Suprapubic skin (tissue), 4 donors: ENCODE data around the gene MYD88. TPM values are rescaled to one million over a fixed set of nuclear protein-coding genes. Genes with fewer than 3 reads are reported as not detected.

ENCODE experiments used
- DNase-seq, 2 donors: peaks; one replicate each; pipeline ENCODE4 v3.0.0-alpha.2; 2019; ENCODE audit warnings: low spot score in 2 of 2
- H3K27ac ChIP-seq: fragments of 200-600 bp; sonication (generic); one replicate; pipeline ENCODE4 v1.5.1; 2019
- H3K27me3 ChIP-seq: fragments of 200-600 bp; sonication (generic); one replicate; pipeline ENCODE4 v1.5.1; 2019
- H3K36me3 ChIP-seq: fragments of 200-600 bp; sonication (generic); one replicate; pipeline ENCODE4 v1.5.1; 2019
- H3K4me1 ChIP-seq: fragments of 200-600 bp; sonication (generic); one replicate; pipeline ENCODE4 v1.5.1; 2019
- H3K4me3 ChIP-seq: fragments of 200-600 bp; sonication (generic); one replicate; pipeline ENCODE4 v1.5.1; 2019; ENCODE audit warnings: mild to moderate bottlenecking
- H3K9me3 ChIP-seq: fragments of 200-600 bp; sonication (generic); one replicate; pipeline ENCODE4 v1.5.1; 2019
- EP300 ChIP-seq: sonication (generic); formaldehyde crosslinking; IDR thresholded peaks from one replicate; pipeline ENCODE4 v1.6.1; 2017; ENCODE audit warnings: antibody characterized with exemption
- POLR2A ChIP-seq, 2 donors: fragments of 450-650 bp; IDR thresholded peaks; one replicate each; pipeline ENCODE4 v1.6.1; 2017; ENCODE audit warnings: antibody characterized with exemption in 2 of 2, mild to moderate bottlenecking in 2 of 2, moderate library complexity in 2 of 2
- POLR2AphosphoS5 ChIP-seq, 3 donors: sonication (generic); formaldehyde crosslinking; IDR thresholded peaks; one replicate each; pipeline ENCODE4 v1.6.1; 2017; ENCODE audit warnings: antibody characterized with exemption in 3 of 3
- WGBS: methylation state at CpG from one replicate; pipeline ENCODE4 v1.1.5; 2018; 5-methylcytosine and 5-hydroxymethylcytosine counted together
- total RNA-seq, 4 donors: library from RNA; depleted of rRNA; stranded (reverse); fragments of >200 nt; gene quantifications; one replicate each; pipeline ENCODE4 v1.1.0, GENCODE V29; 2016
- TF ChIP-seq, protein P1 (sequence below), 2 donors: fragments of 200-600 bp in 1 of 2; fragments of 450-650 bp in 1 of 2; sonication (generic) in 1 of 2; IDR thresholded peaks; one replicate each; pipeline ENCODE4 v1.5.1; 2016 to 2019; ENCODE audit warnings: antibody characterized with exemption in 2 of 2, mild to moderate bottlenecking in 1 of 2, moderate library complexity in 1 of 2

Gene MYD88
- total RNA-seq = 10 to 100 TPM; 21.6 to 33.2 (median 28.1) TPM

DNA sequence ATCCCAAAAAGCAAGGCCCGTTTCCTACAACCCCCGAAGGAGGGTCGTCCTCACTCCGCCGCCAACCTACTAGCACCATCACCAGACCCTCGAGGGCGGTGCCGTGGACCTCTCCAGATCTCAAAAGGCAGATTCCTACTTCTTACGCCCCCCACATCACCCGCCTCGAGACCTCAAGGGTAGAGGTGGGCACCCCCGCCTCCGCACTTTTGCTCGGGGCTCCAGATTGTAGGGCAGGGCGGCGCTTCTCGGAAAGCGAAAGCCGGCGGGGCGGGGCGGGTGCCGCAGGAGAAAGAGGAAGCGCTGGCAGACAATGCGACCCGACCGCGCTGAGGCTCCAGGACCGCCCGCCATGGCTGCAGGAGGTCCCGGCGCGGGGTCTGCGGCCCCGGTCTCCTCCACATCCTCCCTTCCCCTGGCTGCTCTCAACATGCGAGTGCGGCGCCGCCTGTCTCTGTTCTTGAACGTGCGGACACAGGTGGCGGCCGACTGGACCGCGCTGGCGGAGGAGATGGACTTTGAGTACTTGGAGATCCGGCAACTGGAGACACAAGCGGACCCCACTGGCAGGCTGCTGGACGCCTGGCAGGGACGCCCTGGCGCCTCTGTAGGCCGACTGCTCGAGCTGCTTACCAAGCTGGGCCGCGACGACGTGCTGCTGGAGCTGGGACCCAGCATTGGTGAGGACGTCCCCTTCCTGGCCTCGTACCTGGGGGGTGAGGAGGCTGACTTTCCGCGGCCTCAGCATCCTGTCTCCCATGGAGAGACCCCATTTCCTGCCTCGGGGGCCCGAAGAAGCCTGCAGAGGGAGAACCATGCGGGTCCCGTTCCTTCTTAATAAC lies at the start of gene MYD88:
Gene MYD88 (plus strand): TSS at position 313 of the 842 bp plus-strand sequence. CDS start 40 bp downstream, at position 353.
- peaks cover 33% of the 10 kb centered on the region for H3K36me3 ChIP-seq
- peak within 1 kb of the TSS; percentile 83 for H3K4me3 ChIP-seq
- DNase-seq = peak; percentile 93 to 95
- 0% methylated on average over 20 of the region's 65 CpGs for WGBS
- peak within 1 kb of the TSS; percentile 90 for H3K27ac ChIP-seq
- peaks cover 52% of the 10 kb centered on the region for H3K4me1 ChIP-seq
- H3K27me3 ChIP-seq = no peaks in the 10 kb centered on the region
- H3K9me3 ChIP-seq = no peaks in the 10 kb centered on the region
- TF ChIP-seq POLR2A (IDR thresholded peaks at IDR 0.05) = peak; percentile 26 to 56
- TF ChIP-seq POLR2AphosphoS5 (IDR thresholded peaks at IDR 0.05) = peak in 2 of 3 donors; percentile 7 to 24
- TF ChIP-seq, protein P1, sequence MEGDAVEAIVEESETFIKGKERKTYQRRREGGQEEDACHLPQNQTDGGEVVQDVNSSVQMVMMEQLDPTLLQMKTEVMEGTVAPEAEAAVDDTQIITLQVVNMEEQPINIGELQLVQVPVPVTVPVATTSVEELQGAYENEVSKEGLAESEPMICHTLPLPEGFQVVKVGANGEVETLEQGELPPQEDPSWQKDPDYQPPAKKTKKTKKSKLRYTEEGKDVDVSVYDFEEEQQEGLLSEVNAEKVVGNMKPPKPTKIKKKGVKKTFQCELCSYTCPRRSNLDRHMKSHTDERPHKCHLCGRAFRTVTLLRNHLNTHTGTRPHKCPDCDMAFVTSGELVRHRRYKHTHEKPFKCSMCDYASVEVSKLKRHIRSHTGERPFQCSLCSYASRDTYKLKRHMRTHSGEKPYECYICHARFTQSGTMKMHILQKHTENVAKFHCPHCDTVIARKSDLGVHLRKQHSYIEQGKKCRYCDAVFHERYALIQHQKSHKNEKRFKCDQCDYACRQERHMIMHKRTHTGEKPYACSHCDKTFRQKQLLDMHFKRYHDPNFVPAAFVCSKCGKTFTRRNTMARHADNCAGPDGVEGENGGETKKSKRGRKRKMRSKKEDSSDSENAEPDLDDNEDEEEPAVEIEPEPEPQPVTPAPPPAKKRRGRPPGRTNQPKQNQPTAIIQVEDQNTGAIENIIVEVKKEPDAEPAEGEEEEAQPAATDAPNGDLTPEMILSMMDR (IDR thresholded peaks at IDR 0.05) = no peak
- no peak for TF ChIP-seq EP300

DNA sequence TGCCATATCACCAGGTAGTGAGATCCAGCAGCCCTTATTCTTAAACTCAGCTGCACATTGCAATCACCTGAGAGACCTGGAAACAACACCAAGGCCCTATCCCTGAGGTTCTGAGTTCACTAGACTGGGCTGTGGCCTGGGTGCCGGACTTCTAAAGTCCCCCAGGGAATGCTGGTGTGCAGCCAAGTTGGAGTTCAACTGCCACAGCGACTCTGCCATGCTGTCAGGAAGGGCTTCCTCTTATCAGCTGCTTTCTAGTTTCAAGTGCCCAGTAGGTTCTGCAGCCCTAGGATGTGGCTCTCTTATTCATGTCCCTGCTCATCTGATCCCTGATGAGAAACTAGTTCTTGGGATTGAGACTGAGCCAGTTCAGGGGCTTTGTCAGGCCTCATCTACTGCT lies 49.3 kb upstream of the MYD88 start:
- H3K27ac ChIP-seq = no peak overlapping the region
- H3K4me1 ChIP-seq = no peaks in the 10 kb centered on the region
- H3K27me3 ChIP-seq = no peaks in the 10 kb centered on the region
- no peak overlapping the region for H3K4me3 ChIP-seq
- no peak for DNase-seq
- no peaks in the 10 kb centered on the region for H3K36me3 ChIP-seq
- H3K9me3 ChIP-seq = peaks cover 11% of the 10 kb centered on the region
- WGBS = 100% methylated on average over 2 of the region's 2 CpGs
- TF ChIP-seq, protein P1 (IDR thresholded peaks at IDR 0.05) = no peak
- TF ChIP-seq POLR2A (IDR thresholded peaks at IDR 0.05) (no peak), EP300 (no peak), POLR2AphosphoS5 (IDR thresholded peaks at IDR 0.05) (no peak)

DNA sequence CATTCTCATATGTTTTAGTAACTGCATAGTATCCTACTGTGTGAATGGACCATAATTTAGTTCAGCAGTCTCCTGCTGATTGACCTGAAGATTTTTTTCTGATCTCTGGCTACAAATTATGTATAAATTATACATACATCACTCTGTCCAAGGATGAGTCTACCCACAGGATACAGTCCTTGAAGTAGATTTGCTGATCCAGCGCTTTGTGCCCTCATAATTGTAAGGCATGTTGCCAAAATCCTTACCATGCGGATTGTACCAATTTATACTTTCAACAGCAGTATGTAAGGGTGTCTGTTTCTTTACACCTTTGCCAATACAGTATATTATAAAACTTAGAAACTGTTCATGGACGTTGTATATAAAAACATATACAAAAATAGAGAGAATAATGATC lies 48.0 kb upstream of the MYD88 start:
- Histone ChIP-seq H3K36me3 (no peaks in the 10 kb centered on the region), H3K4me1 (no peaks in the 10 kb centered on the region), H3K27me3 (no peaks in the 10 kb centered on the region), H3K9me3 (peaks cover under 1% of the 10 kb centered on the region), H3K4me3 (no peak overlapping the region), H3K27ac (no peak overlapping the region)
- TF ChIP-seq POLR2AphosphoS5 (IDR thresholded peaks at IDR 0.05) = no peak
- TF ChIP-seq POLR2A (IDR thresholded peaks at IDR 0.05) = no peak
- no peak for TF ChIP-seq EP300
- TF ChIP-seq, protein P1 (IDR thresholded peaks at IDR 0.05) = no peak
- no peak for DNase-seq
- 82% methylated on average over 3 of the region's 3 CpGs for WGBS

DNA sequence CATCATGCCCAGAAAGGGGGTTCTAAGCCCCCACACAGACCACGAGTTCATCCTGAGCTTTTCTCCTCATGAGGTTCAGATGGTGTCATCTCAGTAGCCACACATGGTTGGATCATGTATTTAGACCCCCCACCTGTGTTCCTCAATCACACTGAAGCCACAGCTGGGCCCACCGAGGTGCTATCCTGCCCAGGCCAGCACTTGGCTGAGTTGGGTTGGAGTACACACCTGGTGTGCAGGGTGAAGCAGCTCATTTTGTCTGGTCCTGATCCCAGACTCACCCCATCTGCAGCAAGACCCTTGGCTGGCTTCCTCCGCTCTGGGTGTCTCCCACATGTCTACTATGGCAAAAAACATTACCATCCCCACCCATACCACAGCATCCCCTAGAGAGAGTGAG lies 43.5 kb upstream of the MYD88 start:
- no peak for DNase-seq
- Histone ChIP-seq H3K27ac (no peak overlapping the region), H3K4me1 (no peaks in the 10 kb centered on the region), H3K4me3 (no peak overlapping the region), H3K9me3 (no peaks in the 10 kb centered on the region), H3K27me3 (no peaks in the 10 kb centered on the region), H3K36me3 (no peaks in the 10 kb centered on the region)
- 100% methylated on average over 1 of the region's 3 CpGs for WGBS
- TF ChIP-seq, protein P1 (IDR thresholded peaks at IDR 0.05) = no peak
- TF ChIP-seq POLR2AphosphoS5 (IDR thresholded peaks at IDR 0.05) (no peak), EP300 (no peak)

DNA sequence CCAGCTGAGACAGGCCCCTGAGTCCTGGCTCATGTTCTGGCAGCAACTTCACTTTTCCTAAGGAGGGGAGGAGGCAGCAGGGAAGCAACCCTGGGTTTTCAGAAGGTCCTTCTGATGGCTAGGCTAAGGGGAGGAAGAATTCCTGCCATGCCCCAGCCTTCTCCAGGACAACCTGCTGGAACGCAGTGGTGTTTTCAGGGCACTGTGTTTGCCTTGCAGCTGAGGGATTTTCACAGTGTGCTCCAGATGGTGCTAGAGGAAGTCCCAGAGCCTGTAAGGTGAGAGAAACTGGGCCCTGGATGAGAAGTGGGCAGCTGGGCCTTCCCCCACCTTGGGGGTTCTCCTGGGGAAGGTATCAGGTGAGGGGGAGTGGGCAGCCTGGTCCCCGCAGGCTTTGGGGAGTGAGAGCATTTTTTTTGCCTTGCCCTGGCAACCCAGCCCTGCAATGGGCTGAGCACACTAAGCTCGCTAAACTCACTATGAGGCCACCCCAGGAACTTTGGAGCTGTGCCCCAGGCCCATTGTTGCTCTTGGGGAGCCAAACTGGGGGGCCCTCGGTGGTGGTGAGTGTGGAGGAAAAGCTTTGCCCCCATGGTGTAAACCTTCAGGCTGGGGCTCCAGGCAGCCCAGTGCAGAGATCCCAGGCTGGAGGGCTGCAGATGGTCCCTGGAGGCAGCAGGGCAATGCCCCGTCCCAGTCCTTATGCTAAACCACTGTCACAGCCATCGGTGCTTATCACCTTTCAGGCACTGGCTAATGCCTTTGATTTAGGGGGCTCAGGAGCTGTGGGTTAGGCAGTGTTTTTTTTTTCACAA lies 42.6 kb upstream of the MYD88 start:
- 84% methylated on average over 4 of the region's 6 CpGs for WGBS

More for the DNA sequence above, 42.6 kb upstream of the MYD88 start:
- Histone ChIP-seq H3K4me1 (no peaks in the 10 kb centered on the region), H3K9me3 (no peaks in the 10 kb centered on the region), H3K36me3 (no peaks in the 10 kb centered on the region), H3K27ac (no peak overlapping the region), H3K4me3 (no peak overlapping the region), H3K27me3 (no peaks in the 10 kb centered on the region)
- TF ChIP-seq, protein P1 (IDR thresholded peaks at IDR 0.05) = no peak
- TF ChIP-seq POLR2AphosphoS5 (IDR thresholded peaks at IDR 0.05) (no peak), EP300 (no peak), POLR2A (IDR thresholded peaks at IDR 0.05) (no peak)
- no peak for DNase-seq
